ENCODE results near the gene LUC7L3.

The LUC7L3 gene

GRCh38 chr17:50763716-50764475, 44.5 kb downstream of the LUC7L3 start:
- no peak for DNase-seq

- no peak for DNase-seq
These were observed 45.3 kb downstream of the LUC7L3 start for GRCh38 chr17:50764734-50765149.

- no peak for DNase-seq
These were observed 46.2 kb downstream of the LUC7L3 start for GRCh38 chr17:50765454-50766221.

- no peak for DNase-seq
These were observed 47.0 kb downstream of the LUC7L3 start for GRCh38 chr17:50766222-50767023.

- DNase-seq = no peak
These were observed 47.6 kb downstream of the LUC7L3 start for GRCh38 chr17:50767030-50767429.

GRCh38 chr17:50767446-50767845, 48.0 kb downstream of the LUC7L3 start, which contains the start of gene ANKRD40CL:
TSS of gene ANKRD40CL (minus strand) at chr17:50767518. CDS start at chr17:50766913, 605 bp downstream.
- no peak for DNase-seq

GRCh38 chr17:50768346-50768761, 49.0 kb downstream of the LUC7L3 start:
- DNase-seq = no peak

GRCh38 chr17:50769884-50770283, 50.5 kb downstream of the LUC7L3 start:
- DNase-seq = no peak

- DNase-seq = peak in 1 of 2 donors; percentile 39
These were observed 50.9 kb downstream of the LUC7L3 start for GRCh38 chr17:50770346-50770745.

GRCh38 chr17:50771991-50772785, 52.8 kb downstream of the LUC7L3 start:
- no peak for DNase-seq

GRCh38 chr17:50774225-50774803, 54.9 kb downstream of the LUC7L3 start:
- no peak for DNase-seq

GRCh38 chr17:50775926-50776325, 56.5 kb downstream of the LUC7L3 start:
- no peak for DNase-seq

- no peak for DNase-seq
These were observed 59.1 kb downstream of the LUC7L3 start for GRCh38 chr17:50778471-50778870.

- no peak for DNase-seq
These were observed 59.6 kb downstream of the LUC7L3 start for GRCh38 chr17:50778988-50779387.

GRCh38 chr17:50779747-50780353, 60.4 kb downstream of the LUC7L3 start:
- no peak for DNase-seq

- DNase-seq = no peak
These were observed 61.8 kb downstream of the LUC7L3 start for GRCh38 chr17:50781167-50781566.

- DNase-seq = peak; percentile 64 to 78
These were observed 63.8 kb downstream of the LUC7L3 start for GRCh38 chr17:50783193-50783660.

GRCh38 chr17:50783905-50784304, 64.5 kb downstream of the LUC7L3 start:
- no peak for DNase-seq

- no peak for DNase-seq
These were observed 65.7 kb downstream of the LUC7L3 start for GRCh38 chr17:50785126-50785525.

GRCh38 chr17:50785946-50786570, 66.7 kb downstream of the LUC7L3 start:
- peak; percentile 37 to 67 for DNase-seq

- no peak for DNase-seq
These were observed 67.7 kb downstream of the LUC7L3 start for GRCh38 chr17:50787106-50787505.

Measured in hippocampal formation (tissue), 2 donors.